GM19351 (cell line): ENCODE data around the gene EEFSEC.

Source experiments
- ATAC-seq: cut with Tn5 transposase; IDR thresholded peaks from one replicate; pipeline ENCODE4 v1.9.1; 2021; ENCODE audit warnings: mild to moderate bottlenecking, moderate library complexity; ENCODE audit not compliant: unreplicated experiment

The EEFSEC gene

DNA sequence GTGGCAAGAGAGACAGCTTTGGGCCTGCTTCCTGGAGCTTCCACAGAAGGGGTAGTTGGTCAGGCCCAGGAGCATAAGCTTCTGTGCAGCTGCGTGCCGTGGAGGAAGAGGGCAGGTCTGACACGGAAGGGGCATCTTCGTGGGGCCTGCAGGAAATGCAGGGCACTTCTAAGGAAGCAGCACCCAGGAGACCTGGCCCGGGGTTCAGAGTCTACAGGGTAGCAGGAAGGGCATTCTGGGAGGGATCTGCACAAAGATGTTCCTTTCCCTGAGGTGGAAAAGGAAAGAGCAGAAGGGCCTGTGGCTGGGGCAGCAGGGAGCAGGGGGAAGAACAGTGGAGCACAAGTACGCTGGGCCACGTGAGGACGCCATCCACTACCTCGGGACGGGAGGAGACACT lies 228.3 kb downstream of the EEFSEC start:
- no peak for ATAC-seq

DNA sequence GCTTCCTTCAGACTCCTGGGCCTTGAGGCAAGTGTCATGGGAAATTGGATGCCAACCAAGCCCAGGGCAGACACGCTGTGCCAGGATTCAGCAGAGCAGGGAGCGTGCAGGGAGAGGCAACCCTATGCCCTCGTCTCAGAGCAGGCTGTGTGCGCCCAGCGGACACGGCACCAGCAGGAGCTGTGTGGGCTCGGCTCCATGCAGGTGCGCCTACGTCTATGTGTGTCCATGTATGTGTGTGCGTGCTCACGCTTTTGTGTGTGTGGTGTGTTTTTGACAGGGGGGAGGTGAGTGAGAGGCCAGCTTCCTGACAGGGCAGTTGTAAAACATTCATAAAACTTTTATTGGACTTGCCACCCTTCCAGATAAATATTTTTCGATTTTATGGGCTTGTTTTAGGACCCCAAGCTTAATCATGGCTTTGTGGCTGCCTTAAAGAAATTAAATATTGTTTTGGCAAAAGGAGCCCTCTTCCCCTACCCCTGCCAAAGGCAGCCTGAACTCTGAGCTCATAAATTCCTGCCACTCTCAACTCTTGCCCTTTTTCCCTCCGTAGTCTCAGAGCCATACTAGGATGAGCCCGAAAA lies 229.0 kb downstream of the EEFSEC start:
- no peak for ATAC-seq

DNA sequence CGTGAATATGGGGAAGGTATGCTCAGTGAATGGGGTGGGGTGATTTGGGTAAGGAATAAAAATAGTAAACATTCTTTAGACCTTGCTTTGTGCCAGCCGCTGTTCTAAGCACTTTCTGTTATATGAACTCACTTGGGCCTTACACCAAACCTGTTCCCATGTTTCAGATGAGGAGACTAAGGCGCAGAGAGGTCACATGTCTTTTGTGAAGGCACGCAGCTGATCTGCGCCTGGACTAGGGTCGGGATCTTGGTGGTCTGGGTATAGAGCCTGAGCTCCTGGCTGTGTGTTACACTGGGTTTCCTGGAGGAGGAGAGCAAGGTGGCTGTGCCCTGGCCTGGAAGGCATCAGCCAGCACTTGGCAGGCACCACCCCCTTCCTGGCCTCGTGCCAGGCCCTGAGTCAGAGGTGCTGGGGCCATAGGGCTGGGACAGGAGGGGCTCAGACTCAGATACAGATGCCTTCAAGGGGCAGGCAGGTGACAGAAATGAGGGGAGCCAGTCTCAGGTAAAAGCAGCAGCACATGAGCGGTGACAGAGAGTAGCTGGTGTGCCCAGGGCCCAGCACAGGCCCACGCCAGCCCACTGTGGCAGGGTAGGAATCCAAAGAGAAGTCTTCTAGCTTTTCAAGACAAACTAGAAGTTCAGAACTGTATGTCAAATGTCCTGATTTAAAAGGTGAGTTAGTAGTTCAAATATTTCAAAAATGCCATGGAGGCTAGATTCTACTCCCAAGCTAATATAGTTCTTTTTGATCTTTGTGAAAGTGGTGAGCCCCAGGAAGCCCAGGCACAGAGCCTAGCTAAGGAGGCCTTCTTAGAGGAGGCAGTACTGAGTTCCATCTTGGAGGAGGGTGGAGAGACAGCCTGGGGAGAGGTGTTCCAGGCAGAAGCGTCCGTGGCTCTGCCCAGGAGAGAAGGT lies 230.3 kb downstream of the EEFSEC start:
- no peak for ATAC-seq

DNA sequence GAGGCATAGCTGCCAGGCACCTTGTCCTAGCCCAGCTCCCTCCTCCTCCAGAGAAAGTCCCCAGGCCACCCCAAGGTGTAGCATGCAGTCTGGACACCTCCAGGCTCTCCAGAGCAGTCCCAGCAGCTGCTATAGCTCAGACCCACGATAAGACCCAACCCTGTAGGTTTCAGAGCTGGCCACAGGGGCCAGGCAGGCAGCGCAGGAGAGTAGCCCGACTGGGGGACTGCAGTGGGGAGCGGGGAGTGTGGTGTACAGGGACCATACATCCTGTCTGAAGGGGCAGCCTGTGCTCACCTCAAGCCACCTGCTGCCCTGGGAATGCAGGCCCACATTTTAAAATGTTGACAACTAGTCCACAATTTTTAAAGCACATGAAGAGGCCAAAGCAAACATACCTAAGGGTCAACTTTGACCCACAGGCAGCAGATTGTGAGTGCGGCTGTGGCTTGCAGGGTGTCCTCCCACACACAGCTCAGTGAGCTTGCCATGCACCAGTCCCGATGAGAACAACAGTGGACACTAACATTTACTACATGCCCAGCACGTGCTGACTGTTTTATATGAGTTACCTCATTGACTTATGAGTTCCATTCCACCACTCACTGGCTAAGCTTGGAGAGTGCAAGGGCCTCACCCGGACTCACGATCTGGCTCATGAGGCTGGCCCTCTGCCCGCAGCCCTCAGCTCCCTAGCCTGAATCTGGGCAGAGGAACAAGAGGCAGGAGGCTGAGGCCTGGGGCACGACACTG lies 232.0 kb downstream of the EEFSEC start:
- ATAC-seq: no peak

DNA sequence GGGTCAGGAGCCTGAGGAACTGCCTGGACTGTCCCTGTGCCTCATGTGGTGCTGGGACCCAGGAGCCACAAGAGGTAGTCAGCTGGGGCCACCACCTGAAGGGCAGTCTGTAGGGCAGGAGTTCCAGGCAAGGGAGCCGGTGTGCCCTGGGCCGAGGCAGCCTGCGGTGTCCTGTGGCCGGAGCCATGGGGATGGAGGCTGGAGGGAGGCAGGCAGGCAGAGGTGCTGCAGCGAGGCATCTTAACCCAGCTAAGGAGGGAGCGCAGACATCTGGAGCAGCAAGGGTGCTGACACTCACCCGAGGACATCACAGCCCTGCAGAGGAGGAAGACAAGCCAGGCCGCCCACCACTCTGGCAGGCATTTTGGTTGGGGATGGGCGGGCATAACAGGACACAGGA lies 235.7 kb downstream of the EEFSEC start:
- ATAC-seq: no peak

DNA sequence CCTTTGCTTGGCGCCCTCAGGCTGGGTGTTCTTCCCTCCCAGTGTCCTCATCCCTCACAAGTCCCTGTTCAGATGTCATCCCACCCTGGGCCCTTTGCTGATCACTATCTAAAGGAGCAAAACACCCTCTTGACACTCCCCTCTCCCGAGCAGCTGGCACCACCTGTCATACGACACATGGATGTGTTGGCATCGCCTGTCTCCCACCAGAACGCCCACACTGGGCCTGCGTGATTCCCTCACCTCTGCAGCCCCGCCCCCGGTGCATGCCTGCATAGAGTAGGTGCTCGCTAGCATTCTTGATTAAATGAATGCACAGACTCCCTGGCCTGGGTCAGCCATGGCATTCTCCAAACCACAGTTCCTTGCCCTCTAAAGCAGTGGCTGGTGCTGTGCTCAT lies 237.6 kb downstream of the EEFSEC start:
- ATAC-seq: no peak

DNA sequence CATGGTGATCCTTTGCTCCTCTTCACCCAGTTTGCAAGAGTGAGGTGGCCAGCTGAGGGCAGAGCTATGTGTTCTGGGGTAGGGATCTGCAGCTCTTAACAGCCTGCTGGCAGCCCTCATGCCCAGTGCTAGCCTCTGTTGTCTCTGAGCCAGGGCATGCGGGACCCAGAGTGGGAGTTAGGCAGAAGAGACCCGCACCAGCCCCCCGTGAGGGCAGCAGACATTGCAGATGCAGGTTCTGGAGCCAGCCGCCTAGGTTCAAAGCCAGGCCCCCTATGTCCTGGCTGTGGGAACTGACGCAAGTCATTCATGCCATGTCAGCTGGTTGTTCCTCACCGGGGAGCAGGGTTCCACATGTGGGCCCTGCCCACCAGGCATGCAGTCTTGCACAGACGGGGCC lies 238.7 kb downstream of the EEFSEC start:
- no peak for ATAC-seq

DNA sequence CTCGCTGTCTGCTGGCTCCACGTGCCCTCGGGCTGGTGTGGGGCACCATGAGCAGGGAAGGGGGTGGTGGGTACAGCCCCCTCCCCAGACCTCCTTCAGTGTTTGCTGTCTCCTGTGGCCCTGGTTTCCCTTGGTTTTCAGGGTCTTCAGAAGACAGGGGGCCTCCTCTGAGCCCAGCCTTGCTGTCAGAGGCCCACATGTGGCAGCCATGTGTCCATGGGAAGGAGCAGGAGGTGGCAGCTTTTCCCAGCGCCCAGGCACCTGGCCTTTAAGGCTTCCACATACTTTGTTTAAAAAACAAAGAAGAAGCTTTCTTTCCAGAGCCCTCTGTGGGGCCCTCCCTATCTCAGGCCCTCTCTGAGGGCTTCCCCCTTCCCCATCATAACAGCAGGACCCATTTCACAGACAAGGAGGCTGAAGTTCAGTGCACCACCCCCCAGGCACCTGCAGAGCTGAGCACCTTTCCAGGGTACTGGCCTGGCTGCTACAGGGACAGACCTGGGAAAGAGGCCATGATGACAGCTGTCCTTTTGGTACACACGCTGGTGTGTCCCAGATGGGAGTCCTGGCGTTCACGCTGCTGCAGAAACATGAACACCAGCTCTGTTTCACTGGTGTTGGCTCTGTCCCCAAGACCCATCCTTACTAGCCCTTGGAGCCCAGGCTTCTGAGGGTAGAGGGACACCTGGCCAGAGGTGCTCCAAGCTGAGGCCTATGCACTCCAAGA lies 239.7 kb downstream of the EEFSEC start:
- ATAC-seq: no peak

DNA sequence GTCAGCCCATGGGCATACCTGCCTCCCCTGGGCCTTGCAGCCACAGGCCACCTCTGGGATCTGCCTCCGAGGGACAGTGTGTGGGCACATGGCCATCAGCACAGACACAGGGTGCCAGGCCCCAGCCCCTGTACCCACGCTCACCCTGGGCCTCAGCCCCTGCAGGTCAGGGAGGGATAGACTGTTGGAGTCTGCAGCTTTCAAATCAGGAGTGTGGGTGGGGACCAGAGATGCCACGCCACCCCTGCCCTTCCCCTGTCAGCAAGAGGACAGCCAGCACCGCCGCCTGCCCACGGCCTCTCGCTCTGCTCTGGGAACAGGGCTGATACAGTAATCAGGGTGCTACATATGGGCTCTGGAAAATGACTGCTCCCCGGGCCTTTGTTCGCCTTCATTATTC lies 240.8 kb downstream of the EEFSEC start:
- ATAC-seq: no peak

DNA sequence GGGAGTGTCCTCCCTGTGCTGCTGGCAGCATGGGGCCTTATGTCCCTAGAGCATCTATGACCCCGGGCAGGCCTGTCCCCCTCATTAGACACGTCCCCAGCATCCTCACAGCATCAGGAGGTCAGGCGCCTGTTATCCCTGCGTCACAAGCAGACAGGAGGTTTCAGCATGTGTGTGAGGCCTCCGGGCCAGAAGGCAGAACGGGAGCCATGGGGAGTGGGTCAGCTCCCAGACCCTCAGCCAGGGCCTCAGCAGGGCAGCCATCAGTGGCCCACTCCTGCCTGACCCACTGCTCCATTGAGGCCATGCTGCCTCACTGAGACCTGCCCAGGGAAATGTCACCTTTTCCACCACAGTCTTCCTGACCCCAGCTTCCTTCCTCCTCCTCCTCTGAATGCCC lies 241.8 kb downstream of the EEFSEC start:
- no peak for ATAC-seq

DNA sequence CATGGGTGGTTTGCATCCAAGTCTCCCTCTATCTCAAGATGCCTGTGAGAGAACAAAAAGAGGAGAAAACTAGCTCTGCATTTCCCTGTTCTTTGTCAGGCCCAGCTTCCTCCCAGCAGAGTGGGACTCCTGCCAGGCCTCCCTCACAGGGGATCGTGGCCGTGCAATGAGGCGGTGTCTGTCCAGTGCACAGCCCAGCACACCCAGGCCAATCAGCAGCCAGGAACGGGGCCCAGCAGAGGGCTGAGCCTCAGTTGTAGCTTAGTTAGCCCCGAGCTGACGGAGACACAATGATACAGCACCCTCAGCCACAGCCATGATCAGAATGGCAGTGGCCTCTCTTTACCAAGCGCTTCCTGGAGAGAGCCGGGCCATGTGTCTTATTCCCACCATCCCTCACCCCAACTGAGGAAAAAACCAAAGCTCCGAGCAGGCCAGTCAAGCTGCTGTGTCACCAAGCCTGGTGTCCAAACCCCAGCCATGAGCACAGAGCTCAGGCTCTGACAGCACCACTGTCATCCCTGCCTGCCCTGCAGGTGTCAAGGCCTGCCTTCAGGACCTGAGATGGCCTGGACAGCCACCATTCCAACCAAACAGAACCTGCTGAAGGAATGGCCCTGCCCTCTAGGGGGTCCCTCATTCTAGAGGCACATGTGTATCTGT lies 242.3 kb downstream of the EEFSEC start:
- no peak for ATAC-seq

DNA sequence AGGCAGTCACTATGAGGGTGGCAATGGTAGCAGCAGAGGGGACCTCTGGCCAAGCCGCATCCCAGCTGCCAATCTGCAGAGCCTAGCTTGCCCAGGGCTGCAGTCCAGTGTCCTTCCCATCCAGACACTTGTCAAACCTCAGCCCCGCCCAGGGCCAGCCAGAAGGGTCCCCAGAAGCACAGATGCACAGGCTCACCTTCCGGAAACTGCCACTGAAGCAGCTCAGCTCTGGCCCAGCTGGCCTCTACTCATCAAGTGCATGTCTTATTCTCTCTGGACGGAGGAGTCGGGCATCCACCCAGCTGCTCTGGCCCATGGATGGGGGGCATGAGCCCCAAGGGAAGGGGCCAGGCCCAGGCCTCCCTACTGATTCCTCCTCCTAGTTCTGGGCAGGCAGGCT lies 244.2 kb downstream of the EEFSEC start:
- ATAC-seq: no peak

DNA sequence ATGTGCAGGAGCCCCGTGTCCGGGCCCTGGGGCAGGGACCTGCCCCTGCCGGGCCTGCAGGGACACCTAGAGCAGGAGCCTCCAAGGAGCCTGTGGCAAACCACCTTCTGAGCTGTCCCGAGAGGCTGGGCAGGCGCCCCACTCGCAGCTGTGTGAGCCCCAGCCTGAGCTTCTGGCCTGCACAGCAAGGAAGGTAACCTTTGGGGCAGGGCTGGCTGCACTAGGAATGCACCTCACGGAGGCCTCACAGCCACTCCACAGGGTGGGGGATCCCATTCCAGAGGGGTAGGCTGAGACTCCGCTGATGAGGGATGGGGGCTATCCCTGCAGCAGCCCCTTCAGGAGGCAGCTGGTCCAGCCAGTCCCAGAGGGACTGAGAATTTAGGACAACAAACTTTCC lies 245.3 kb downstream of the EEFSEC start:
- ATAC-seq: no peak

DNA sequence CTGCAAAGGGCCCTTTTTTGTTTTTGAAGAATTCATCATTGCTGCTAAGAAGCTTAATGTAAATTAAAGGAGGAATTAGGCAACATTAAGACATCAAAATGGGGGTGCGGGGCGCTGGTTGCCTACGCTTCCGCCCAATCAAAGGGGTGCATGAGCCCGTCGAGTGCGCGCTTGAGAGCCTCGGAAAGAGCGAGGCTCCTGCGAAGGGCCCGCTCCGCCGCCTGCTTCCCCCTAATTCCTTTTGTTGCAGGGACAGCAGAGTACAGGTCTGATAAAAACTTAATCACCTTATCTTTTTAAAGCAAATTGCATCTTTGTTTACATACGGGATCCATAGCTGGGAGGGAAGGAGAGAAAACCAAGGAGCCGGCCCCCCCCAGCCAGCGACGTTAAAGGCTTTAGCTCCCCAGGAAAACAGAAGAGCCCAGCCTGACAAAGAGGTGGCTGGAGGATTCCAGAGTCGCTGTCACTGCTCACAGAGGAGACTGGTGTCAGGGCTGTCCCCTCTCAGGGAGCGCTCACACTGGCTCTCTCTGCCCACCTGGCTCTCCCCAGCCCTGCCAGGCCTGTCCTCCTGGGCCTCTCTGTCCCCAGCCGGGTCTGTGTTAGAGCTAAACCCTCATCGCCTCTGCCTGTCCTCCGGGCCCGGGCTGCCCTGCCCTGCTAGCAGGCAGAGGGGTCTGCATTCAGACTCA lies 246.1 kb downstream of the EEFSEC start:
- no peak for ATAC-seq

DNA sequence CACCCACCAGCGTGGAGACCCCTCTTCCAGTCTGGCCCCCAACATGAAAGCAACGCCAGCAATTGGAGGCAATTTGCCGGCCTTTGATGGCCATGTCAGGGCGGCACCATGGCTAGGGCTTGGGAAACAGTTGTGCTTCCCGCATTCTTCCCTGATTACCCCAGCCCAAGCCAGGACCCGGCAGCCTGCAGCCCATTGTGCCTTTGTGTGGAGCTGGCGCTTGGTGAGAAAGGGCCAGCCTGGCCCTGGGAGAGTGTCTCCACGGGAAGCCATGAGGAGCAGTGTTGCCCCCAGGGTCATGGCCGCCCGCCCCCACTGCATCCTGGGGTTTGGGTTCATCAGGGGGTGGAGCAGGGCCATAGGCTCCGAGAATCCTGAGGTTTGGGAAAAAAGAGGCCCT lies 247.4 kb downstream of the EEFSEC start:
- no peak for ATAC-seq

DNA sequence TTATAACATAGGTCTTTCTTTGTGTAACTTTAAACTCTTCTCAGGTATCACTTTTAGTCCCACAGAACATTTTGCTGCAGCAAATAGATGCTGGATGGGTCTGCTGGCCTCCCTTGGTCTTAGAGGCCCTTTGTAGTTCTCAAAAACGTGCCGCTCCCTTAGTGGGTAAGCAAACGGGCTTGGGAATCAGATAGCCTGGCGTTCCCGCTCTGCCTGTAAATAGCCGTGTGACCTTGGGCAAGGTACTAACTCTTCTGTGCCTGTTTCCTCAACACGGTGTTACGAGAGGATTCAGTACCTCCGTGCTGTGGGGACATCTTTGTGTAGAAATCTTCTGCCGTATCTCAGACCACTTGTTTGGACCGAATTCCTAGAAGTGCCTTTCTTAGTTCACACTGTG lies 249.0 kb downstream of the EEFSEC start:
- ATAC-seq: no peak

DNA sequence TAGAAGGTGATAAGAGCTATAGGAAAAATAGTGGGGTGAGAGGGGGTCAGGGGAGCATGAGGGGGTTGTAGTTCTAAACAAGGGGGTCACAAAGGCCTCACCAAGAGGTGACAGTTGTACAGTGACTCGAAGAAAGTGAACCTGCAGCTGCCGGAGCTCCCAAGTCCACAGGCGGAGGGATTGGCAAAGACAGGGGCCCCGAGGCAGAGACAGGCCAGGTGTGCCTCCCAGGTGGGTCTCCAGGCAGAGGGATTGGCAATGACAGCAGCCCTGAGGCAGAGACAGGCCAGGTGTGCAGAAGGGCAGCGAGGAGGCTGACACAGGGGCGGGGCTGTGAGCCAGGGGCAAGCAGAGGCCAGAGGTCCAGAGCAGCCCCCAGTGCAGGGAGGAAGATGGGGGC lies 249.7 kb downstream of the EEFSEC start:
- no peak for ATAC-seq

DNA sequence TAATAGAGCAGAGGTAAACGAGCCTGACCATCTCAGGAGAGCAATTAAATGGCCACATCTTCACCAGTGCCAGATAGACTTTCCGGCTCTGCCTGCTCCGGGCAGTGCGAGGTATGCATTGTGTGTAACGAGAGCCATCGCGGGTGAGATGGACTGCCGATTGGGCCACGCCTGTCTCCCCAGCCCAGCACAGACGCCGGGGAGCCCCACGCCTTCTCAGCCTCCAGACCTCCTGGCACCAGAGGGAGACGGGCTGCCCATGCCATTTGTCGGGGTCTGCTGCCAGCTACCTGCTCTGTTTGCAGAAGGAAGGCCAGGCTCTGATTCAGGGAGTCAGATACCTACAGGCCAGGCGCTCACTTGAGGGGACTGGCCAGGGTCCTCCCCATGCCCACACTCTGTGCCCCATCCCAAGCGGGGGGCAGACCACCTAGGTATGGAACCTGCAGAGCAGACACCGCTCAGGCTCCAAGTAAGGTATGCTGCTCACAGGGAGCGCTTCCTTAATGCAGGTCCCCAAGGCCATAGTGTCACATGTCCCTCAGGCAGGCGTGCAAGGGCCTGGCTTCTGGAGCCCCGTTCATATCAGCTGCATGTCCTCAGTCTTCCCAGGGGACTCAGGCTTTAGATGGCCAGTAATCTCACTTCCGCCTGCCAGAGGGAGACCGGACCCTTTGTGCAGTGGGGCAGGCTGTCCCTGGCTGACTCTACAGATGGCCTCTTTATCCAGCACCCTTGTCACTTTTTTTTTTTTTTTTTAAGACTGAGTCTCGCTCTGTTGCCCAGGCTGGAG lies 251.2 kb downstream of the EEFSEC start:
- ATAC-seq: no peak

DNA sequence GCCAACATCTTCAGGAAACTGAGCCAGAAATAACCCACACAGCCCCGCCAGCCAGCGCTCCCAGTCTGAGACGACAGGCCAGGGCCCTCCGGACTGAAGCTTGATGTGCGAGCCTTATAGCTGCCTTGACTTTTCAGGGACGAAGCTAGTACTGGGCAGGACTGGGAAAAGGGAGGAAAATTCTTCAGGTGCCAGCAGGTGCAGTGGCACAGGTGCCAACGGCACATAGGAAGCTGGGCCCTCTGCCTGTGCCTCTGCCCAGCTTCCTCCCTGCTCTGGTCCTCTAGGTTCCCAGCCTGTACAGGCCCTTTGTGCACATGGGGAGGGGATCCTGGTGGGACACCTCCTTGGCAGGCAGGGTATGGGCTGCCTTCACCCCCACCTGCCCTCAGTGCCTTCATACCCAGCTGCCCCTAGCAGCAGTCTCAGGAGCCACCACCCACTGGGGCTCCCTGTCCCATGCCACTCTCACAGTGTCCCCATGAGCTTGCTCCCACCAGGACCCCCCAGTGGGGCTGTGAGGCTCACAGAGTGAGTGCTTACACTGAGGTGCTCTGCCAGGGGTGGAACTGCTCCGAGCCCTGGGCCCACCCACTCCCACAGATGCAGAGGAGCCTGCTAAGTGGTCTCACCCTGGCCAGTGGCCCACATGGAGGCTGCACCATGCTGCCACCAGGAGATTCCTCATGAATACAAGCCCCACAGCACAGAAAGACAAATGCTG lies 252.4 kb downstream of the EEFSEC start:
- no peak for ATAC-seq
